22Rv1 (cell line): ENCODE results near the gene TMEM205.

Experiments
- CTCF ChIP-seq: fragments of 450-650 bp; IDR thresholded peaks from 2 replicates; pipeline ENCODE4 v1.5.1; 2017; ENCODE audit warnings: mild to moderate bottlenecking
- ZFX ChIP-seq: fragments of 450-650 bp; IDR thresholded peaks from 2 replicates; pipeline ENCODE4 v1.6.1; 2017; ENCODE audit warnings: antibody characterized with exemption, borderline replicate concordance

- TF ChIP-seq CTCF = no peak
- no peak for TF ChIP-seq ZFX
Observed at GRCh38 chr19:11337080-11337479, 9.0 kb downstream of the TMEM205 start.
